ENCODE data around the gene TESPA1.

TESPA1 gene

DNA sequence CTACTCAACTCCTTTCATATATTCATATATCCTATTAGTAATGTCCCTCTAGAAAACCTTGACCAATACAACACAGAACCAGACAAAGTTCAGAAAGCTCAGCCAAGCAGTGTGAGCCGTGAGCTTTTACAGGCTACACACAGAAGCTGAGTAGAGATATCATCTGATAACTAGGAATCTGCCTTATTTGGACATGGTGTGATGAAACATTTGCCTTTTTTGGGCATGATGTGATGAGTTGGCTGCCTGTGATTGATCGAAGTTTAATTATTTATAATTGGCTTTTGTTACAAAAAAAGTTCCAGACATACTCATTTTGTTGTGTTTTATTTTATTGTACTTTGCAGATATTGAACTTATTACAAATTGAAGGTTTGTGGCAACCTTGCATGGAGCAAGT is 46.6 kb downstream of the TESPA1 start:
- no peak overlapping the region for H3K27ac ChIP-seq
- no peak overlapping the region for H3K4me3 ChIP-seq
- TF ChIP-seq, protein P1, sequence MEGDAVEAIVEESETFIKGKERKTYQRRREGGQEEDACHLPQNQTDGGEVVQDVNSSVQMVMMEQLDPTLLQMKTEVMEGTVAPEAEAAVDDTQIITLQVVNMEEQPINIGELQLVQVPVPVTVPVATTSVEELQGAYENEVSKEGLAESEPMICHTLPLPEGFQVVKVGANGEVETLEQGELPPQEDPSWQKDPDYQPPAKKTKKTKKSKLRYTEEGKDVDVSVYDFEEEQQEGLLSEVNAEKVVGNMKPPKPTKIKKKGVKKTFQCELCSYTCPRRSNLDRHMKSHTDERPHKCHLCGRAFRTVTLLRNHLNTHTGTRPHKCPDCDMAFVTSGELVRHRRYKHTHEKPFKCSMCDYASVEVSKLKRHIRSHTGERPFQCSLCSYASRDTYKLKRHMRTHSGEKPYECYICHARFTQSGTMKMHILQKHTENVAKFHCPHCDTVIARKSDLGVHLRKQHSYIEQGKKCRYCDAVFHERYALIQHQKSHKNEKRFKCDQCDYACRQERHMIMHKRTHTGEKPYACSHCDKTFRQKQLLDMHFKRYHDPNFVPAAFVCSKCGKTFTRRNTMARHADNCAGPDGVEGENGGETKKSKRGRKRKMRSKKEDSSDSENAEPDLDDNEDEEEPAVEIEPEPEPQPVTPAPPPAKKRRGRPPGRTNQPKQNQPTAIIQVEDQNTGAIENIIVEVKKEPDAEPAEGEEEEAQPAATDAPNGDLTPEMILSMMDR (IDR thresholded peaks at IDR 0.05), result no peak
- DNase-seq (ENCODE audit: low spot score), result no peak

DNA sequence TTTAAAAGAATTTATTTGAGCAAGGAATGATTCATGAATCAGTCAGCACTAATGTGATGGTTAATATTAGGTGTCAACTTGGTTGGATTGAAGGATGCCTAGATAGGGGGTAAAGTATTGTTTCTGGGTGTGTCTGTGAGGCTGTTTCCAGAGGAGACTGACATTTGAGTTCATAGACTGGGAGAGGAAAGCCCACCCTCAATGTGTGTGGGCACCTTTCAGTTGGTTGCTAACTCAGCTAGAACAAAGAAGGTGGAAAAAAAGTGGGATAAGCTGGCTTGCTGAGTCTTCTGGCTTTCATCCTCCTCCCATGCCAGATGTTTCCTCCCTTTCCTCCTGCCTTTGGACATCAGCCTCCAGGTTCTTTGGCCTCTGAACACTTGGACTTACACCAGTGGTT is 47.2 kb downstream of the TESPA1 start:
- H3K4me3 ChIP-seq, result no peak overlapping the region
- no peak overlapping the region for H3K27ac ChIP-seq
- no peak for DNase-seq (ENCODE audit: low spot score)
- TF ChIP-seq, protein P1 (IDR thresholded peaks at IDR 0.05), result no peak

DNA sequence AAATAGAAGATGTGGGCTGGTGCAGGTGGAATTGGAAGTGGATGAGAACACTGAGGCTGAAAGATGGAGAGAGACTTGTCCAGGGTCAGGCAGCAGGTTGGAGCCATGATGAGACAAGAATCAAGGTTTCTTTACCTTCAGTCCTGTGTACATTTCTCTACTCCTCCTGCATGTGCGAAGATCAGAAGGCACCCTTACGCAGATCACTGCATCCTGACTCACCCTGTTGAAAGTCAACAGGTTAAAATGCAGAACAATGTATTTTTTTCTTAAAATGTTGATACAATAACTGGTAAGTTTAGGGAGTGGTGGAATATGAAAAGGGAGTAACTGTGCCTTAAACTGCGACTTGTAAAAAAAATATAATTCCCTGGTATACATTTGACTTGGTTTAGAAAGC is 47.8 kb downstream of the TESPA1 start:
- TF ChIP-seq, protein P1 (IDR thresholded peaks at IDR 0.05), result no peak
- no peak for DNase-seq (ENCODE audit: low spot score)
- Histone ChIP-seq H3K27ac (no peak overlapping the region), H3K4me3 (no peak overlapping the region)

DNA sequence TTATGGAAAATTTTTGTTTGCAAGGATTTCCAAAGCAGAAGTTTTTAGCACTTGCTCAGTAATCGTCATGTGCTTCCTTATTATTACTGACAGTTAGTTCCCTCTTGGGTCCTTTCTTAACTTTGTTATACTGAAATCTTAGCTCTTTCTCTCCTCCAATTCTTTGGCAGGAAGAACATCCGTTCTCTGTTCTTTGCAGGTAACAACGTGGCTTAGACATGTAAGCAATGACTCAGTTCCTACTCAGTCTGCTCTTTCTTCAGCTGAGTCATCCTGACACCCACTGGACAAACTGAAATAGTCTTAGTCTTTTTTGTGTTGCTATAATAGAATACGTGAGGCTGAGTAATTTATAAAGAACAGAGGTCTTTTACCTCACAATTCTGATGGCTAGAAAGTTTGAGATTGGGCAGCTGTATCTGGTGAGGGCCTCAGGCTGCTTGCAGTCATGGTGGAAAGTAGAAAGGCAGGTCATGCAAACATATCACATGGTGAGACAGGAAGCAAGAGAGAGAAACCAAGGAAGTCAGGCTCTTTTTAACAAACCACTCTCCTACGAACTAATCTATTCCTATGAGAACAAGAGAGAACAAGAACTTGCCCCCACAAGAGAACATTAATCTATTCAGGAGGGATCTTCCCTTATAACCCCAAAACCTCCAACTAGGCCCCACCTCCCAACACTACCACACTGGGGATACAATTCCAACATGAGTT is 49.2 kb downstream of the TESPA1 start:
- no peak overlapping the region for H3K4me3 ChIP-seq
- H3K27ac ChIP-seq, result peak overlapping the region in 1 of 2 donors; percentile 0
- TF ChIP-seq, protein P1 (IDR thresholded peaks at IDR 0.05), result no peak
- DNase-seq (ENCODE audit: low spot score), result no peak

DNA sequence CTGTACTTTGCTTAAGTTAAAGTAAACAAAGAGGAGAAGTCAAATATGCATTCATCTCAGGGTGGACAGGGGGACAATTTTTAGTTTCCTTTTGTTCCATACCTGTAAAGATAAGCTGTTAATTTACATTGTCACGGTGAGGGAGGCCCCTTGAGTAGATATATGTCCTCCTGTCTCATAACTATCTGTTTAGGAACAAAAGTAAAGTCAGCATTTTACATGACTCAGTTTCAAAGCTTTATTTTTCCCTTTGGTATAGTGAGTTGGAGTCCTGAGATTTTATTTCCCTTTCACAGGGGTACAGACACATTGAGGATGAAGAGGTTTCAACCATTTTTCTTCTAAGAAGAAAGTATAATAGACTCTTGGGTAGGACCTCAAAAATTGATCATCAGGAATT is 50.1 kb downstream of the TESPA1 start:
- Histone ChIP-seq H3K27ac (no peak overlapping the region), H3K4me3 (no peak overlapping the region)
- TF ChIP-seq, protein P1 (IDR thresholded peaks at IDR 0.05), result no peak
- no peak for DNase-seq (ENCODE audit: low spot score)

DNA sequence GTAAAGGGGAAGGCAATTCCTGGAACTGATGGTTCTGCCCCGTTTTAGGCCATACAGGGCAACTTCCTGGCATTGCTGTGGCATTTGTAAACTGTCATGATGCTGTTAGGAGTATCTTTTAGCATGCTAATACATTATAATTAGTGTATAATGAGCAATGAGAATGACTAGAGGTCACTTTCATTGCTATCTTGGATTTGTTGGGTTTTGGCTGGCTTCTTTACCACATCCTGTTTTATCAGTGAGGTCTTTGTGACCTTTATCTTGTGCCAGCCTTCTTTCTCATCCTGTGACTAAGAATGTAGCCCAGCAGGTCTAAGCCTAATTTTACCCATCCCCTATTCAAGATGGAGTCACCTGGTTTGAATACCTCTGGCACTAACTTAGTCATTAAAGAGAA is 51.2 kb downstream of the TESPA1 start:
- DNase-seq (ENCODE audit: low spot score), result no peak
- Histone ChIP-seq H3K4me3 (no peak overlapping the region), H3K27ac (no peak overlapping the region)
- TF ChIP-seq, protein P1 (IDR thresholded peaks at IDR 0.05), result no peak

DNA sequence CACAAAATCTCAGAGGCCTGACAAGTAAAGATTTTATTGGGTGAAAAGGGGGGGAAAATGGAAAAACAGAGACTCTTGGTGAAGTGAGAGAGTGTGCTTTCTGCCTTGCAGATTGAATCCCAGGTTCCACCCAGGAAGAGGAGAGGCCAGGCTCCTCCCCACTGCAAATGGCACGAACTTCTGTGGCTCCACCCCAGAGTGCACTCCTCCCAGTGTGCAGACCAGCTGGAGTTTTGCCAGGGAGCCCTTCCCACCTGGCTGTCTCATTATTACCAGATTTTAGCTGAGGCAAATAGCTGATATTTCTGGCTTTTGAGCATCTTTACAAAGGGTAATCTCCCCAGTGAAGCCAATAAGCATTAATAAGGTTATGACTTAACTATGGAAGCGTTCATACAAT is 51.9 kb downstream of the TESPA1 start:
- no peak overlapping the region for H3K27ac ChIP-seq
- no peak overlapping the region for H3K4me3 ChIP-seq
- TF ChIP-seq, protein P1 (IDR thresholded peaks at IDR 0.05), result no peak
- DNase-seq (ENCODE audit: low spot score), result no peak
